ENCODE measurements around the gene PMEPA1.
A peak's percentile ranks its signal among the peaks of the same experiment; 100 is the strongest.

Gene PMEPA1

DNA sequence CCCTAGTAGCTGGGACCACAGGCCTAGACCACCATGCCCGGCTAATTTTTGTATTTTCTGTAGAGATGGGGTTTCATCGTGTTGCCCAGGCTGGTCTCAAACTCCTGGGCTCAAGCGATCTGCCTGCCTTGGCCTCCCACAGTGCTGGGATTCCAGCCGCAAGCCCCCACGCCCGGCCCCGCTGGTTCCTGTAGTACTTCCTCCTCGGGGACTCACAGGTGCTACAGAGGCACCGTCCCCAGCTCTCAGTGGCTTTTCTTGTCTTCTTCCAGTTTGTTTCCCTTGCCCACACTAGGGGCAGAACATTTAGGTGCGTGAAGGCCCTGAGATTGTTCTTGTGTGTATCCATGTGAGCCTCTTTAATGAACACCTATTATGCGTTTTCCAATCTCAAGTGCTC lies 88.8 kb downstream of the PMEPA1 start:
- DNase-seq: no peak

DNA sequence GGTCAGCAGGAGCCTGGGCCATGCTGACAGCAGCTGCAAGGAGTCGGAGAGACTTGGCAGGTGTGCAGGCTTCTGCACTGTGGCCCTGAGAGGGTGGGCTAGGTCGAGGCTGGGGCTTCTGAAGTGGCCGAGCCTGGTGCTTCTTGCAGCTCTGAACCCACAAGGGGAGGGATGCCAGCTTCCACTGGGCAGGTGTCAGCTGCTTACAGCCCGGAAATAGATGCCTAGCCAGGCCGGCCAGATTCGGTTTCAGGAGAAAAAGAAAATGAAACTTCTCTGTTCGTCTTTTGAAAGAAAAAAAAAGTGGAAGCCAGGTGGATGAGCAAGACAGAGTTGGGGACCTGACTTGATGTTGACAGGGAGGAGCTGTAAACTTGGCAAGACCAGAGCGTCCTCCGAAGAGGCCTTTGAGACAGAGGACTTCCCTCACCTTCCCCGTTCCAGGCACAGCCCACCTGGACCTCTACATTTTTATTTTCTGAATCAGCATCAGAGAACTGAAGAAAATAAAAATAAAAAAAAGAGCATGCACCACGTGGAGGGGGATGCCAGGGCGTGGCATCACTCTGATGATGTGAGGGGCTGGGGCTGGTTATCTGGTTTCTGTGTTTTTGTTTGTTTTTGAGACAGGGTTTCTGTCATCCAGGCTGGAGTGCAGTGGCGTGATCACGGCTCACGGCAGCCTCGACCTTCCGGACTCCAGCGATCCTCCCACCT lies 89.4 kb downstream of the PMEPA1 start, which contains the start of gene ZBP1:
TSS of gene ZBP1 (minus strand) at position 153 of the 717 bp plus-strand sequence. CDS start at position 22, 131 bp downstream.
- no peak for DNase-seq

DNA sequence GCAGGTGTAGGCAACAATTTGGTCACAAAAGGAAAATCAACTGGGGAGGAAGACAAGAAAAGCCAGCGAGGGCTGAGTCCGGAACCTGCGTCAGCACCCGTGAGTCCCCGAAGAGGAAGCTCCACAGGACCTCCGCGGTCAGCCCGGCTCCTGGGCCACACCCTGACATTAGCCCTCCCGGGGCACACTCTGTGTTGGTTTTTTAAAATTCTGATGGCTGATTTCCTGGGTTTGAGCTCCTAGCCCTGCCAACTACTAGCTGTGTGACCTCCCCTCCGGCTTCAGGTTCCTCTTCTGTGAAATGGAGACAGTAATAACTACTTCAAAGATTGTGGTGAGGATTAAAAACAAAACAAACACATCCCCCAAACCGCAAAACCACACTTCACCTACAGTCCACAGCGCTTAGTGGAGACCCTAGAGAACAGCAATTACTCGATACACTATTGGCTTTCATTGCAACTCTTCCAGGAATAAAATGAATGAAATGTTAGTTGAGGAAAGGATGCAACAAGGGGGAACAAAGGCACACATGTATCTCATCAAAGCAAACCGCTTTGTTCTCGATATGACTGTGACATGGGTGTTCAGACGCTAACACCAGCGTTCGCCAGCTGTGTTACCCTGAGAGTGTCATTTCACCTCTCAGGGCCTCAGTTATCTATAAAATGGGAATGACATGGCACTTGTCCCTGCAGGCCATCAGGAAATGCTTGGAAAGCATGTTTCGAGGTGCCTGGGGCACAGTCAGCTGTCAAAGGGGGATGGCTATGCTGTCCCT lies 90.6 kb downstream of the PMEPA1 start:
- DNase-seq: no peak

- DNase-seq: no peak
Measured at GRCh38 chr20:57618764-57619050, 91.1 kb downstream of the PMEPA1 start.

DNA sequence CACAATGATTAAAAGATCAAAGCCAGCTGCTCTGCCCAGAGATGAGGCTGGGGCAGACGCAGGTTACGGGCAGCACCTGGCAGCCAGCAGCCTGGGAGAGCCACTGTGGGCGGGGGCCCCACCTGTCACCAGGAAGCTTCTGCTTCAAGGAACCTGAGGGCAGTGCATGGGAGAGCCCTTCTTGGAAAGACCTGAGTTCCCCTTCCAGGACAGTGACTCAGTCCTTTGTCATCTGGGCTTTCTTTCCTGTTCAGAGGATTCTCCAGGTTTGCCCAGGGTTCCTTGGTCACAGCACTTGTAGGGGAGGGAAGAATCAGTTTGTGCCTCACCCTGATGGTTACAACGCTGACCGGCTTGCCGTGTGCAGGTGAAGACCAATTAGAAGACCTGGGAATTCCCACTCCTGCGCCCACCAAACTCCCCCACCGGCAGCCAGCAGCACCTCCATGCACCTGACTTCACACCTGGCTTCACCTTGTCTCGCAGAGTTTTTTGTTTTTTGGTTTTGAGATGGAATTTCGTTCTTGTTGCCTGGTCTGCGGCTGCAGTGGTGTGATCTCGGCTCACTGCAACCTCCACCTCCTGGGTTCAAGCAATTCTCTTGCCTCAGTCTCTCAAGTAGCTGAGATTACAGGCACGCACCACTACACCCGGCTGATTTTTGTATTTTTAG lies 91.6 kb downstream of the PMEPA1 start:
- DNase-seq: peak; percentile 23 to 60

- no peak for DNase-seq
Measured at GRCh38 chr20:57617079-57617795, 92.6 kb downstream of the PMEPA1 start.

- DNase-seq: no peak
Measured at GRCh38 chr20:57616143-57616951, 93.5 kb downstream of the PMEPA1 start.

DNA sequence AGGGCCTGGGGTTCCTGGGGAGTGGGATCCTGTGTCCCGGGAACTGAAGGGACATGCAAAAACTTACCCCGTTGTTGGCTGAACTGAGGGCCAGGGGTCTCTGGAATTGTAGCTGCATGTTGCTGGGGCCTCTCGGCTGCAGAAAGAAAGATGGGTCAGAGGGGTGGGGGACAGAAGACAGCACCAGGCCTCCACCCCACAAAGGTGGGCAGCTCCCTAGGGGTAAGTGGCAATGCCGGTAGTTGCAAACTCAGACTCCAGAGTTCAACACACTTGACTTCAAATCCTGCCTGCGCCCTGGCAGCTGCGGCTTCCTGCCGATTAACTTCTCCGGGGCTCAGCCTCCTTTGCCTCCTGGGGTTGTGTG lies 94.4 kb downstream of the PMEPA1 start:
- DNase-seq: no peak

- no peak for DNase-seq
Measured at GRCh38 chr20:57614490-57615444, 95.0 kb downstream of the PMEPA1 start.

DNA sequence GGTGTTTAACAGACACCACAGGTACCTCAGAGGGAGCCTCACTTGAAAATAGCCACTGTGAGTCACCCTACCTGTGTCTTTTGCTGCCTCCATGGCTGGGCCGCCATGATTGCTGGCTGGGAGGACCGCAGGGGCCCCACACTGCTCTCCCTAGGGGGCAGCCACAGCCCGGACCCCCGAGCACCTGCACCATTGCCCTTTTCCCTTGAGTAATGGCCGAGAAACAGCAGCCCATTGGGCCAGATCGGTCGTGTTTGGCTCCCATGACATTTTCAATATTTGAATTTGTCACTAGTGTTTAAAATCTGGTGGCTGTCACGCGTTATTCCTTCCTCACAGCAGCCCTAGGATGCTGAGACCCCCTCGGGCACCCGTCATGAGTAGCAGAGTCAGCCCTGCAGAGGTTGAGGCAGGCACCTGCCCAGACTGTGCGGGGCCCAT lies 96.3 kb downstream of the PMEPA1 start:
- DNase-seq: no peak

- no peak for DNase-seq
Measured at GRCh38 chr20:57612916-57613315, 96.9 kb downstream of the PMEPA1 start.

DNA sequence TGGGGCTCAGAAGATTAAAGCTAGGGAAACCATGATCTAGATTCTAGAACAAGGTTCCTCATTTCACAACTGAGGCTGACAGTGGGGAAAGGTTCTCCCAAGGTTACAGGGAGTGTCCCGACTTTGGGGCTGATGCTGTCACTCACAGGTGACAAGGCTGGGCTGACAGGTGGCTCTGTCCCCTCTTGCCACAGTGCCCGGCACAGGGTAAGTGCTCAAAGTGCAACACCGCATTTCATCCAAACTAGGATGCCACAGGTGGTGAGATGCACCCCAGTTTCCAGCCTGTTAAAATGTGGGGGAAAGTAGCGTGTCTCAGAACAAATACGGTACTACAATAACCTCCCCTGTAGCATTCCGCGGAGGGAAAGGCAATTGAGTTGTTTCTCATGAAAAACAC lies 97.4 kb downstream of the PMEPA1 start:
- no peak for DNase-seq

- no peak for DNase-seq
Measured at GRCh38 chr20:57611586-57612311, 98.1 kb downstream of the PMEPA1 start.

- DNase-seq: no peak
Measured at GRCh38 chr20:57610261-57610952, 99.4 kb downstream of the PMEPA1 start.

DNA sequence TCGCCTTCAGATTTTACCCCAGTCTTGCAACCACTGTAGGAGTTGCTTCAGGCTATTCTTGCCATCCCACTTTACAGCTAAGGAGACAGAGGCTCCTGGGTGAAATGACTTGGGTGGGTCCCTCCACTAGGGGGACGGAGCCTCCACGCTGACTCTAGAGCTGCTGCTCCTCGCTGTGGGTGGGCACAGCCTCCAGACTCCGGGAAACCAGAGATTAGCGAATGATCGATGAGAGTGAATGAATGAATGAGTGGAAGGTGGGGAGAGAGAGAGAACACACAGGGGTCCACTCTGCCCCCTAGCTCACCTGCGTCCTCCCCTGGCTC lies 100.0 kb downstream of the PMEPA1 start:
- no peak for DNase-seq

- no peak for DNase-seq
Measured at GRCh38 chr20:57609086-57609841, 100.6 kb downstream of the PMEPA1 start.

GRCh38 chr20:57608516-57608915 lies 101.3 kb downstream of the PMEPA1 start:
- no peak for DNase-seq

DNA sequence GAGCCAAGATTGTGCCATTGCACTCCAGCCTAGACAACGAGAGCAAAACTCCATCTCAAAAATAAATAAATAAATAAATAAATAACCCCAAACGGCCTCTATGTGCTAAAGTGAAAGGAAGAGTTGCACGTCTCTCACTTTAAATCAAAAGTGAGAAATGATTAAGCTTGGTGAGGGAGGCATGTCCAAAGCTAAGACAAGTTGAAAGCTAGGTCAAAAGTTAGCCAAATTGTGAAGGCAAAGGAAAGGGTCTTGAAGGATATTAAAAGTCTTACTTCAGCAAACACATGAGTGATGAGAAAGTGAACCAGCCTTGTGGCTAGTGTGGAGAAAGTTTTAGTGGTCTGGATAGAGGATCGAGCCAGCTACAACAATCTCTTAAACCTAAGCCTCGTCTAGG lies 103.9 kb downstream of the PMEPA1 start:
- DNase-seq: no peak

GRCh38 chr20:57605045-57605444 lies 104.8 kb downstream of the PMEPA1 start:
- no peak for DNase-seq
